Cerebellar cortex (tissue), 1 donor: ENCODE measurements around the gene CRYAB.

Experiments used
- DNase-seq: peaks from one replicate; pipeline ENCODE4 v3.0.0-alpha.2; 2015; ENCODE audit warnings: low spot score

The CRYAB gene, protein sequence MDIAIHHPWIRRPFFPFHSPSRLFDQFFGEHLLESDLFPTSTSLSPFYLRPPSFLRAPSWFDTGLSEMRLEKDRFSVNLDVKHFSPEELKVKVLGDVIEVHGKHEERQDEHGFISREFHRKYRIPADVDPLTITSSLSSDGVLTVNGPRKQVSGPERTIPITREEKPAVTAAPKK

DNA sequence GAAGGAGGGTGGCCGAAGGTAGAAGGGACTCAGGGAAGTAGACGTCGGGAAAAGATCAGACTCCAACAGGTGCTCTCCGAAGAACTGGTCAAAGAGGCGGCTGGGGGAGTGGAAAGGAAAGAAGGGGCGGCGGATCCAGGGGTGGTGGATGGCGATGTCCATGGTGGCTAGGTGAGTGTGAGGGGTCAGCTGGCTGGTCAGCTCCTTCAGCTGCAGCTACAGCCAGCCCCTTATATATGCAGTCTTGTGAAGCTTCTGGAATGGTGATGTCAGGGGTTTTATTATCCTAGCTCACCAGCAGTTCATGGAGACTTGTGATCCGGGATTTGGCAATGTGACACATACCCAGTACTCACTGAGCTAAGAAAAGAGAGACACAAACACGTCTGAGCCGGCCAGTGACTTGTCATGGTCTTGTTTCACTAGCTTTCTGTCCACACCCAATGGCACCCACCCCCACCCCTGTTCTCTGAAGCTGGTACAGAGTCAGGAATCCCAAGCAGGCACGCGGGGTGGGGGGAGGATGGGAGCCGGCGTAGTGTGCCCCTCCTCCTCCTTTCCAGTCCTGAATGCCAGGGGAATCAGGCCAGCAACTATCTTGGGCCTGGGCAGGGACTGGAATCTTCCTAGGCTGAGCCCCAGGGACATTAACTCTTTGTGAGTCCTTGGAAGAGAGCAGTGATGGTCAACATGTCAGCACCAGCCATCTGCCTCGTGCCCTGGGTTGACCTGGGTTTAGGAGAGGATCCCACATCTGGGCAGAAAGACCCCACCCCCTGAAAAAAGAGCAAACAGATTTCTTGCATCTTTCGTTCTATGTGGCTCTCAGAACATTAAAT is at the start of gene CRYAB:
Gene CRYAB, minus strand, starts transcription at position 208 of the 839 bp plus-strand sequence. Its CDS starts 46 bp downstream, at position 162.
- peak; percentile 98 for DNase-seq

DNA sequence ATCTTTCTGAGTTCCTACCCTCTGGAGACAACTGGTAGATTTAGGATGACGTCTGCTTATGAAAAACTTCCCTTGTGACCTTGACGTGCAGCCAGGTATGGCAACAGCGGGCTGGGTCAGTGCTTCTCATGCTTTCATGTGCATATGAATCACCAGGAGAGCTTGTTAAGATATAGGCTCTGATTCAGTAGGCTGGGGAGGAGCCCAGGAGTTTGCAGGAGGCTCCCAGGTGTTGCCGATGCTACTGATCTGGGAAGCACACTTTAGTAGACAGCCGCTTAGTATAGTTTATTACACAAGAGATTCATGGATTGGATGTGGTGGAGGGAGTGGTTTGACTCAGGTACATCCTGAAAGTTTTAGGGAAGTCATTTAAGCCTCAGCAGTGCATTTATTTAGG is 49.3 kb upstream of the CRYAB start:
- no peak for DNase-seq

DNA sequence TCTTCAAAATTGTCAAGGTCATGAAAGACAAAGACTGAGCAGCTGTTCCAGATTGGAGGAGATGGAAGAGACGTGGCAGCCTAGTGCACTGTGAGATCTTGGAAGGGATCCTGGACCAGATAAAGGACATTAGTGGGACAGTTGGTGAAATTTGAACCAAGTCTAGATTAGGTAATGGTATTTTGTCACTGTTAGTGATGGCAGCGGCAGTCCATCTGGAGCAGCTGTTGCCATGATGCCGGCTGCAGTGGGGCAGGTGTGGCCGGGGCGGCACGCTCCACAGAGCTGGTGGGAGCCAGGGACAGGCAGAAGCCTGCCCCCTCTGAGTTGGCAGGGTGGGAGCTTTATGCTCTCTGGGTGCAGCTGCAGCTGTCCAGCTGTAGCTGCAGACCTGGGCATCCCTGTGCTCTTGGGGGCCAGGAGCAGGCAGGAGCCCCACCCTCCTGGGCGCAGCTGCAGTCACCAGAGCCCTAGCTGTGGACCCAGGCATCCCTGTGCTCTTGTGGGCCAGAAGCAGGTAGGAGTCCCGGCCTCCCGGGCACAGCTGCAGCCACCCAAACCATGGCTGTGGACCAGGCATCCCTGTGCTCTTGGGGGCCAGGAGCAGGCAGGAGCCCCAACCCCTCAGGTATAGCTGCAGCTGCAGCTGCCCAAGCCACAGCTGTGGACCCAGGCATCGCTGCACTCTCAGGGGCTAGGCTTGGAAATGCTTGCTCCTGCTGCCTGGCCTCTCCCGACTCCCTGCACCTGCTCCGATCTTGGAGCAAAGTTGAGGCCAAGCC is 46.3 kb upstream of the CRYAB start:
- DNase-seq: no peak

DNA sequence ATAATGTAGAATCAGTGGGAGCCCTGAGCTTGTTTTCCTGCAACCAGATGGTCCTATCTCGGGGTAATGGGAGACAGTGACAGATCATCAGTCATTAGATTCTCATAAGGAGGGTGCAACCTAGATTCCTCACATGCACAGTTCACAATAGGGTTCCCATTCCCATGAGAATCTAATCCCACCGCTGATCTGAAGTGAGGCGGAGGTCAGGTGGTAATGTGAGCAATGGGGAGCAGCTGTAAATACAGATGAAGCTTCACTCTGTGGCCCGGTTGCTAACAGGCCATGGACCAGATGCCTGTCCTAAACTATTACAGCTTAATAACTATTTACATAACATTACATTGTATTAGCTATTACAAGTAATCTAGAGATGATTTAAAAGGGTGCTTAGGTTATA is 42.6 kb upstream of the CRYAB start:
- no peak for DNase-seq

DNA sequence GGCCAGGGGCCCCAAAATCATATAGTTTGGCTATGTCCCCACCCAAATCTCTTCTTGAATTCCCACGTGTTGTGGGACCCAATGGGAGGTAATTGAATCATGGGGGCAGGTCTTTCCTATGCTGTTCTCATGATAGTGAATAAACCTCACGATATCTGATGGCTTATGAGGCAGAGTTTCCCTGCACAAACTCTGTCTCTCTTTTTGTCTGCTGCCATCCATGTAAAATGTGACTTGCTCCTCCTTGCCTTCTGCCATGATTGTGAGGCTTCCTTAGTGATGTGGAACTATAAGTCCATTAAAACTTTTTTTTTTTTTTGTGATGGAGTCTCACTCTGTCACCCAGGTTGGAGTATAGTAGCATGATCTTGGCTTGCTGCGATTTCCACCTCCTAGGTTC is 40.0 kb upstream of the CRYAB start:
- DNase-seq: no peak

DNA sequence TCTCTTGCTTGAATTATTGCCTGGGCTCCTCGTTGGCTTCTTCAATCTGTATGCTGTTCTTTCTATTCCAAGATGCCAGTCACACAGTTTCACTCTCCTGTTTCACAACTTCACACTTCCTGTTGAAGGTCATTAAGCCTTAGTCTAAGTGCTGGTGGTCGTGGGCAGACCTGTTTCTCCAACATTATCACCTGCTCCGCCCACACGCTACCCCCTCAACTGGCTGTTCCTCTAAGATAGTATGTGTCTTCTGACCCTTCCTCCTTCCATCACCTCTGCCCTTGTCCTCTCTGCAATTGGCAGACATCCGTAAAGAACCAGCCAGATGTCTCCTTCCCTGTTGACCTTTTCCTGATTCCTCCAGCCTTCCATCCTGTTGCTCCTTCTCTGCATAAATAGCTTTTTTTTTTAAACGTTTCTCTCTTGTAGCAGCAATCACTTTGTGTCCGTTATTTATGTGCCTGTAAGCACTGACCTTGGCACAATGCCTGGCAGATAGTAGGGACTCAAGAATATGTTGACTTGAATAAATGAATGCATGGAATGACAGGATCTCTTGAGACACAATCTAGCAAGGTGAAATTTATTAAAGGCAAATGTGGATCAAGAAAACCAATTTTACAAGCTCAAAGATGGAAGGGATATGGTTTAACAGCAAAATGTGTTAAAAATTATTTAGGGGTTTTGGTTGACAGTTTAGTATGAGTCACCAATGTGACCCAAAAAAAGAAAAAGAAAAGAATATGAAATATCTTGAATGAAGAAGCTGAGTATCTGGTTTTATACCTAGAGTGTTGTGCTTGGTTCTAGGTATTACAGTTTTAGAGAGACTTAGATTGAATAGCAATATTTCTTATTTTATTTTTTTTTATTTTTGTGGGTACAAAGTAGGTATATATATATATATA is 38.2 kb upstream of the CRYAB start:
- no peak for DNase-seq

DNA sequence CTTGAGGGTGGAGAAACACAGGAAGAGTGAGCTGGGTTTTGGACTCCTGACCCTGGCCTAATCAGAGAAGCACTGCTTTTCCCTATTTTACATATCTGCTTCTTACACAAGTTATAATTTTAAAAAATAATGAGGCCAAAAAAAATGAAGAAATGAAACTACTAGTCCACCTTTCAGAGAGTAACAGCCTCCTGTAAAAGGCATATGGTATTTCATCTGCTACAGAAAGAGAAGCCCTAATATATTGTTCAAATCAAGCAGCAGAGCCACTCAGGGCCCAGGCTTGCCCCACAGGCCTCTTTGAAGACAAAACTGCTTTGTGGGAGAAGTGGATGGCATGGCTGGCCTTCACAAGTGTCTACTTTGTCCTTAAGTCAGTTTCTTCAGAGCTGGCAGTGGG is 35.6 kb upstream of the CRYAB start:
- DNase-seq: no peak

DNA sequence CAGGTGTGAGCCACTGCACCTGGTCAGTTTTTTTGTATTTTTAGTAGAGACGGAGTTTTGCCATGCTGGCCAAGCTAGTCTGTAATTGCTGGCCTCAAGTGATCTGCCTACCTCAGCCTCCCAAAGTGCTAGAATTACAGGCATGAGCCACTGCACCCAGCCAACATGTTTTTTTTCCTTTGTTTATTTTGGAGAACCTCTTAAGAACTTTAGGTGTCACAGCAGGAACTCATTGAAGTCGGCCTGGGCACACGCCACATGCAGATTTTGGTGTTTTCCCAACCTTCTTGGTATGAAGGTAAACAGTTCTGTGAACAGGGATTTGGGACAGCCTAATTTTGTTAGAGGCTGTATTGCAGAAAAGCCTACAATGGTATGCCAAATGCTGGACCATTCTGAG is 34.9 kb upstream of the CRYAB start:
- no peak for DNase-seq

DNA sequence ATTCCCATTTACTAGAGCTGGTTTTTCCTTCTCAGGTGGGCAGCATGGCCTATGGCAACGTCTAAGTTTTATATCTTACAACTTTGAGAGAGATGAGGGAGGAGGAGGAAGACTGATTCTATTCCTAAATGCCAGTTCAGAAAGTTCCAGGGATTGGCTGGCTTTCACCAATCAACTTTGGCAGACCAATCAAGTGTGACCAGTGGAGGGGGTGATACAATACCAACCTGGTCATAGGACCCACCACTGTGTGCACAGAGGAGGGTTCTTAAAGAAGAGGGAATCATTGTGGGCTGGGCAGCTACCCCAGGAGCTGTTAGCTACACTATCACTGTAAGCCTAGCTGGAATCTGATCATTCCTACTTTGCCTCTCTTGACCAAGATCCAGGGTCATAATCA is 33.6 kb upstream of the CRYAB start:
- no peak for DNase-seq

DNA sequence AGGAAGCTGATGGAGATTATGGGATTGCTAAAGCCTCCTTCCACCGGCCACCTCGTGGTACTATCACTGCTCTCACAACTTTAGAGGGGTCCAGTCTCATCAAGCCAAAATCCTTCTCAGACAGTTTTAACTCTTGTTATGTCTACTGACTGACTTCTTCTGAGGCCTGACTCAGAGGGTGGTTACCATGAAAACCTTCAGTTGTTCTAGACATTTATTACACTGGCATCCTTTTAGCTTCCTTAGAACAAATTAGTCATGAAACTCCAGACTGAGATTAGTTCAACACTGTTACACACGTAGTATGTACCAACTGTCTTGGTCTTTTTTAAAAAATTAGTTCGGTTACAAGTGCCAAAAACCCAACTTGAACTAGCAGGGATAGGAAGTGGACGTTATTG is 33.1 kb upstream of the CRYAB start:
- DNase-seq: no peak

DNA sequence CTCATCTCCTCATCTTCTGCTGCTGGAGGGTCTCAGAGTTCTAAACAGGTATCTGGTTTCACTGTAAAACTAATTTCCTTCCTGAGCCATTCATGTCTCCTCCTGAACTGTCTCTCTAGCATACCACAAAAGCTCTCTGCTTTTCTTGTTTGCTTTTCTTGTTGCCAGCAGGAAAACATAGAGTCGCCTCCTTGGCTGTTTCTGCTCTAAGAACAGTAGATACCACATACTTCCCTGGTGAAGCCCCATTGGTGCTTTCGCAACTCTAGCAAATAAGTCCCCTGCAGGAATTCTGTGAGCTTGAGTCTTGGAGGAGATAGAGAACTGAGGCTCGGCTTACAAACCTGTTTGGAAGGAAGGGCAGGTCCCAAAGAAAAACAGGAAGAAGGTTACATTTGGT is 32.6 kb upstream of the CRYAB start:
- DNase-seq: peak; percentile 35

DNA sequence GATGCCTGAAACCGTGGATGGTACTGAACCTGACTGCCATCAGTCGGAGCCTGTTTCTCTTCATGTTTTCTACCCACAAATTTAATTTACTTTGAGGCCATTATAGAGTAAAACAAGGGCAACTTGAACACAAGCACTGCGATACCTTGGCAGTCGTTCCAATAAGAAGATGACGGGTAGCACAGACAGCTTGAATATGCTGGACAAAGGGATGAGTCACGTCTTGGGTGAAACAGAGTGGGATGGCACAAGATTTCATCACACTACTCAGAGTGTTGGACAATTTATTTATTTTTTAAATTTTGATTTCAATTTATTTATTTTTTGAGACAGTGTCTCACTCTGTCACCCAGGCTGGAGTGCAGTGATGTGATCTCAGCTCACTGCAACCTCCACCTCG is 31.3 kb upstream of the CRYAB start:
- DNase-seq: no peak

DNA sequence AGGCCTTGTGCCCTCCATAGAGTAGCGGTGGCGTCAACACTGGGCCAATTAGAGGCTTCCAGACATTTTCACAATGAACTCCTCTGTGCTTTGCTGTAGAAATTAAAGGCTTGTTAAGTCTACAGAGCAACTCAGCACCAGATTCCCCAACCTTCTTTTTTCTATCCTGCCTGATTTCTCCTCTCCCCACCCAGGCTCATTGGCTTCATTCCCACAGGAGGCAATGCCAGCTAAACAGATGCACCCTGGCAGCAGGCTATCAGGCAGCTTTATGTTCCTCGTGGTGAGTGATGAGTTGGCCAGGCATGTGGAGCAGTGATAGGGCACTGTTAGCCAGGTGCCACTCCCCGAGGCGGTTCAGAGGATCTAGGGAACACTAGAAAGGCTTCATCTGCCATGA is 30.4 kb upstream of the CRYAB start:
- peak; percentile 98 for DNase-seq

DNA sequence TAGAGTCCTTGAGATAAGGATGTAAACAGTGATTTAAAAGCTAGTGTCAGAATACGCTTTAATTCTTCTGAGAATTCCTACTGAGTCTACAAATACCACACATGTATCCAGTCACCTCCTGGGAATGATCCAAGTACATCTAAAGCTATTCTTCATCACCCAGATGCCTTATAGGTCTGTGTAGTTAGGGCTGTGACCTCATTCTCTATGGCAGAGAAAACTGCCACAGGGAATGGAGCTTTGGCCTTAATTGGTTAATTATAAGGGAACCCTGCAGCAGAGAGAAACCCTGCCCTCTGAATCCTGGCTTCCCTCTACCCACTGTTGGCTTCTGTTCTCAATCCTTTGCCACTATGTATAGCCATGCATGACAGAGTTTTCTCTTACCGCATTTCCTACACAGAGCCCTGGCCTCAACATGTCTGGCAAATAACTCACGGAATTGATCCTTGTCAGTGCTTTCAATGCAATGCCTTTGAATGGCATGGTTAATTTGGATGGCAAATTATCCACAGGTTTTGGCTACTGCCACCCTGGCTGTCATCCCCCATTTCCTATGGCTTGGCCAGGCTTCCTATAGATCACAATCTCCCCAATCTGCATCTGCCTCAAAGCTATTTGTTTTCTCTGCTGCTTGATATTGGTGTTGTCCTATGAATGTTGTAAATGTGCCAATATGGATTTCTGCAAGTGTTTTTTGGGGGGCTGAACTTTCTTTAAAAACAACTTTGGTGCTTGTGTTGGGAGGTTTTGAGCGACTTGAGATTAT is 28.4 kb upstream of the CRYAB start:
- DNase-seq: peak; percentile 73

DNA sequence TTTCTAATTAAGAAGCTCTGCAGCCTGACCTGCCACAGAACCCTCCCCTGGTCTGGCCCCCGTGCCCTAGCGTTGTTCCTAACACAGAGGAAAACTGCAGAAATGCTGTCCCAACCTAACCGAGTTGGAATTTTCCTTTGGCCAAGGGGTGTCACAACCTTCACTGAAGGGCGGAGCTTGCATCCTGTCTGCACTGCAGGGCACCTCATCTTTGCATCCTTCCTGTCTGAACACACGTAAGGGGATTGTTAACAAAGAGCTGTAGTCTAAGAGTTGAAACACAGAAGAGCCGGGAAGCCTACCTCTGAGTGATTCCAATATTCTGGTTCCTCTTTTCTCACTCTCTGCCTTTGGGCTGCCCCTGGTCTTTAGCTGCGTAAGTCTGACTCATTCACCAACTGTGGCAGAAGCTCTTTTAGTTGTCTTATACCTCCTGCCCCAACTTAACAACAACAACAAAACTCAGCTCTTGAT is 27.2 kb upstream of the CRYAB start:
- peak; percentile 95 for DNase-seq

DNA sequence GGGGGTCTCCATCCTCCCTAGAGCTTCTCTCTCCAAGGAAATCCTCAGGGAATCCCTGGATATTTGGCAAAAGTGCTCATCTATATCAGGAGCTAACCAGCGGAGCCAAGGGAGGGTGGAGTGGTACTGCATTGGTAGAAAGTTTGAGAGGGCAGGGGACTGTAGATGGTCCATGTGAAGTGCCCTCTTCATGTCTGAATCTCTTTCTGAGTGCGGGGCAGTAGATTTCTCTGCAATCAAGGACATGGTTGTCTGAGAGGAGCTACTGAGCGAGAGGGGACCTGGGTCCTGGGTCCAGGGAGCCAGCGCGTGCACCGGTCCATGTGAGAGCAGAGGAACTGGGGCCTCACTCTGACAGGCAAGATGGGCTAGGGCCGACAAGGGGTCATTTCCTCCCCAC is 26.3 kb upstream of the CRYAB start:
- DNase-seq: peak; percentile 57

DNA sequence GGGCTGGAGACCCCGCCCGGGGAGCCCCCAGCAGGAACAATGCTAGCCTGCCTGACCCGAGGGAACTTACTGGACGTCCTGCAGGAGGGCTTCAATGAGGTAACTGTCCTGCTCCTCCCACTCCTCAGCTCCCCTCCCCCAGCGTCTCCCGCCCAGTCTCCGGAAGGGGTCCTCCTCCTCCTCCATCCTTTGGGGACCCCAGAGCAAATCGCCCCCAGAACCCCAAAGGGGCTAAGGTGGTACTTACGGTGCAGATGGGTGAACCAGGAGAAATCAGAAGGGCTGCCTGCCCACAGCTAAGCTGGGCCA is 25.8 kb upstream of the CRYAB start:
- DNase-seq: no peak

DNA sequence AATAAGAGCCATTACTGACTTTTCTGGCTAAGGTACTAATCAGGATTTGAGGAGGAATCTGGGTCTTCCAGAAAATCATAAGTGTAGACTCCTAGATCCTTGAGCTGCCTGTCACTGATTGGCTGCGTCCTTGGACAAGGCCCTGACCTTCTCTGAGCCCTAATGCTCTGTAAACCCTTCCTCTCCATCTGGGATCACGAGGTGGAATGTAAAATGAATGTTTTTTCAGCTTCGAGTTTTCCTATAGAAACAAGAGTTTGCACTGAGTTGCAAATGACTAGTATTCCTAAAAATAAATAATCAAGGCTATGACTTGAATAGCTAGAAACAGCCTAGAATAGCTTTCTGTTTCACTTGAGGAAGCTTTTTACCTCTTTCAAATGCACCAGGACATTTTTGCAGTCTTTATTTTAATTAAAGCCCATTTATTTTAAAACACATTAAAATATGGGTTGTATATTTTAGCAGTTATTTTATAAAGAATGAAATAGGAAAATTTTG is 24.5 kb upstream of the CRYAB start:
- no peak for DNase-seq

DNA sequence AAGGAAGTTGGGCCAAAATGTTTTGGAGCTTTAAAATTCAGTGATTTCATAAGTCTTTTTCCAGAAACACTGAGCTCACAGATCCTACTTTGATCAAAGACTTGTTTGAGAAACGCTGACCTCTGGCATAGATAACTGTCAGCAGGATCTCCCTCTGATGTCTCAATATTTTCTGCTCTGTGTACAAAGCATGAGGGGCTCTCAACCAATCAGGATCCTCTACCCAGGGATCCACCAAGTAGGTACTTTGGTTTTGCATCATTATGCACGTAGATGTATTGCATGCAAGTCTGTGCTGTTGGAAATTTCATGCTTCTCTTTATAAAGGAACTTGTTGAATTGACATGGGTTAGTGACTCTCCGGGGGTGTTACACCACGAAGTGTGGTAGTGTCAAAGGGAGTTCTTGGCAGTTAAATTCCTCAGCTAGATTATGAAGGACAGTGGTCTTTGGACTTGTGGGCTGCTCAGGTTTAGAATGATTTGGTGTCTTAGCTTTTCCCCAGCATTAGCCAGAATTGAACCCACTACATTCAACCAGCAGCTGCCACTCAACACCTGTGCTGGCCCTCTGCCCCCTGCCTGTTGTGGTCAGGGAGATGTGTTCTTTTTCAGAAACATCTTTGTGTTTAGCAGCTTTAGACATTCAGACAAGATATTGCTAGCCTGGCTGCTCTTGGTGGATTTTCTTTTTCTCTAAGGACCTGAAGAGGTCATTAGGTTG is 23.9 kb upstream of the CRYAB start:
- no peak for DNase-seq

DNA sequence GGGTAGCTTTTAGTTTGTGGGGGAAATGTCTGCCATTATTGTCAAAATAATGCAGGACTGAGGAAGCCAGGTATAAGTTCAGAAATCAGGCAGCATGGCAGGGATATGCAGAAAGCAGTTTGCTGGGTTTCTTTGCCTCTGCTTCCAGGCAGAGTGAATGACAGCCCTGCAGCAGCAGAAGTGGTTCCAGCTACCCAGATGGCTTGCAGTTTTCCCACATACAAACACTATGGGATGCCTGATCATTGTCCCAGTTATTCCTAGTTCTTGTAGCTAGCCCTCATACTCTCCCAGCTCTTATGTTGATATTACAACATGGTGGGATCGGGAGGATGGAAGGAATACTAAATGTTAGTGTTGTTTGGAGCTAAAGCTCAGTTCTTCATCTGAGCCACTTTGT is 22.7 kb upstream of the CRYAB start:
- peak; percentile 76 for DNase-seq
